DMS 273 treated with DMSO at 0.1 percent for 48 hours (cell line): ENCODE data around the gene GPHN.

Experiments
- DNase-seq: peaks from one replicate; lab custom pipeline; 2025; lab: John Stamatoyannopoulos, UW

The GPHN gene

DNA sequence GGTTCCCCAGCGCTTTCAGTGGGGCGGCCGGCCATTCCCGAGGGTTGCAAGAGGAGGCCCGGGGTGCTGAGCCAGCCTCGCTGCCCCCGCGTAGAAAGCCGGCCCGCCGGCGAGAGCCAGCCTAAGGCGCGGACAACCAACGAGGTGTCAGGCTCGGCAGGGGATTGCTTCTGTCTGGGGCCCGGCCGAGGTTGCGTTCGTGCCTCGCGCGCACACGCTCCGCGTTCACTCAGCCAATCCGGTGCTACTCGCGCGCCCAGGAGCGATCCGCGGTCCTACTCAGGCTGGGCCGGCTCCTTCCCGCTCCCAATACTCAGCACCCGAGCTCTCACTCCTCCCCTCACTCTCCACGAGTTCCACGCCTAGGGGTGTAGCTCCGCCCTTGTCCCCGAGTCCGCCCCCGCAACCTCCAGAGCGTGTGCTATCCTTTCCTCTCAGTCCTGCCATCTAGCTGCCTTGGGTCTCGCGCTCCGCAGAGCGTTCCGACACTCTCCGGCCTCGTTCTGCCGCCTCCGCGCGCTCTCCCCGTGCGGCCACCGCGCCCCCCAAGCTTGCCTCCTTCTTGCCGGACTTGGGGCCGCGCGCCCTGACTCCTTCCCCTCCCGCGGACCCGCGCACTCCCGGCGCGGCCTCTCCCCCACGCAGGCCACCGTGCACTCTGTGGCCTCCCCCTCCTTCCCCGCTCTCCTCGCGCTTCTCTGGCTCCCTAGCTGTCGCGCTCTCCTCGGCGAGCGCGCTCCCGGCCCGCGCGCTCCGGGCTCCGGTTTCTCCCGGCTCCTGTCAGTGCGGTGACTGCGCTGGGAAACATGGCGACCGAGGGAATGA lies at the start of gene GPHN:
Gene GPHN, plus strand, starts transcription at position 426 of the 825 bp plus-strand sequence.
- peak; percentile 96 for DNase-seq

DNA sequence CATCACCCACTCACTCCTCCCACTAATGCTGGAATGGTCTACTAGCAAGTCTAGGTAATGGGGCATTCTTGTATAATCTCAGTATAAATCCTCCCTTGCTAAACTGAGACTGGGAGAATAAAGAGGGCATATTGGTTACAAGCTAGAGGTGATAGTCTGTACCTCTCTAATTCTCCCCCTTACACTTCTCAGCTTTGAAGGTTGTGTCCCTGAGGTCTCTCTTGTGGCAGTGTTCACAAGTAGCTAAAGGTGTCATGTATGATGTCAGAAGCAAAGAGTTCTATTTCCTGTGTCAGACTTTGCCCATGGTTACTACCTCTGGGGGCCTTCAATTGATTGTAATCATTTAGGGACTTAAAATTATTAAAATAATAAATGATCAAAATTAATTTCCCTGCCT lies 48.3 kb upstream of the GPHN start:
- DNase-seq, result no peak

DNA sequence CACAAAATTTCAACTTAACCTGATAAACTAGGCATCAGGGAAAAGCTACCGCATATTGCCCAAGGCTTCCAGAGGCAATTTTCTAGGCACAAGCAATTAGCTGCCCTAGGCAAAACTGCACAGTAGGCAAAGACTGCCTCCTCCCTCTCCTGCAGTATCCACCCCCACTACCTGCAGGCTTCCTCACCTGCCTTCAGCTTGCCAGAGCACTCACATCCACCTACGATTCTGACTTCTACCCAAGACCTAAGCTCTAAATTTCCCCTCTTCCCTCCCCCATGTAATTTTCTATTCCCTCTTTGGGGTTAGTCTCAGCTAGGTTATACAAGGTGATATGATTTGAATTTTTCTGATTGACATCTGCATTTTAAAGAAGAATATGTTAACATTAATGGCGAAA lies 43.7 kb upstream of the GPHN start:
- no peak for DNase-seq

DNA sequence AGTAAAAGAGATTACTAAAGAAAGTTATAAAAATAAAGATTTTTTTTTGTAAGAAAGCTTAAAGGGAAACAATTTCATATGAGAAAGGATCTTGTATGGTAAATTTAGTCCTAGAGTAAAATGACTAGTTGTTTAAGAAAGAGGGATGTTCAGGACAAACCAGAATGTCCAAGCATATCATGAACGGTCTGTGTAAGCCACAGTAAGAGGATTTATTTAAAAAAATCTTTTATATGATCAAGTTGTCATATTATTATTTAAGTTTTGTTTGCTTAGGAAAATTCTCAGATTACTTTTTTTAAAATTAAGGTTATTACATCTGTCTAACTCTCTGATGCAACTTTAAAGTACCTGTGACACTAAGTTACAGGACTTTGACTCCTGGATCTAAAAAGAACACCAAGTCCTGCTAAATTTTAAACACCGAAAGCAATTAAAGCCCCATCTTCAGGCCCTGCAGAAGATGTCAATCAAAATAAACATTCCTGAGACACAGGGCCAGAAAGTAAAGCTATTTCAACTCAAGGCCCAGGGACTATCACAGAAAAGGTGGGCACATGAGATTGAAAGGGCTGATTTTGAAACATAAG lies 39.1 kb upstream of the GPHN start:
- no peak for DNase-seq

DNA sequence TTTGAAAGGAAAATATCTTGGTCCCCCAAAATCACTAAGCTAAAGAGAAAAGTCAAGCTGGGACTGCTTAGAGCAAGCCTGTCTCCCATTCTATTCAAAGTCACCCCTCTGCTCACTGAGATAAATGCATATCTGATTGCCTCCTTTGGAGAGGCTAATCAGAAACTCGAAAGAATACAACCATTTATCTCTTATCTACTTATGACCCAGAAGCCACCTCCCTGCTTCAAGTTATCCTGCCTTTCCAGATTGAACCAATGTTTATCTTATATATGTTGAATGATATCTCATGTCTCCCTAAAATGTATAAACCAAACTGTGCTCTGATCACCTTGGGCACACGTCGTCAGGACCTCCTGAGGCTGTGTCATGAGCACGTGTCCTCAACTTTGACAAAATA lies 36.4 kb upstream of the GPHN start:
- DNase-seq, result no peak

DNA sequence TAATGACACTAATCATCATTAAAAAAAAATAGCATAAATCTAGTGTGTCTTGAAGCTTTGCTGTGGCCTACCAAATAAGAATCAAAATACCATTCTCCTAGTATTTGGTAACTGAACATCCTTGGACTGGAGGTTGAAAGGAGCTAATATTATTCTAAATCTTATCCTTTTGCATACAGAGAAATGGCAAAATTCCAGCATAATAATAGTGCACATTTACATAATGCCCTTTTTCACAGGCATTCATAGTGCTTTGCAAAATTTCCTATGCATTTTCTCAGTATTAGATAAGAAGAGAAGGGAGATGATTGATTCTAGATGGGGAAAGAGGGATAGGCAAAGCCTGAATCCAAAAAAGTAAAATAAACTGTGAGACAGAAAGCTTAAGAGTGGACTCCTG lies 35.7 kb upstream of the GPHN start:
- DNase-seq, result no peak

DNA sequence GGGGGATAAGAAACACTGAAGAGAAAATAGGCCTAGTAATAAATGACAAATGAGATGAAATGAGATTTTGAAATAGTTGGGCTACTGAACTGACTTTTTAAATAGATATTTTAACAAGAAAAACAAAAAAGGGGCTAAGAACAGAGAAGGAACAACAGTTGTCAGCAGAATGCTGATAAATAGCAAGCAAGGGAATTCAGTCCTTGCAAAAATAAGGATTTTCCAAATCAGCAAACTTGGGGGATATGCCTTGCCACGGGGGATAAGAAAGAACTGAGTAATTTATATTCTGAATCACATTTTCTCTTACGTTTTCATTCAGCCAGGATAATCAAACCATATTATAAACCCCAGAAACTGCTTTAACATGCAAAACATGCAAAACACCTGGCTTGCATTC lies 34.7 kb upstream of the GPHN start:
- DNase-seq, result no peak

DNA sequence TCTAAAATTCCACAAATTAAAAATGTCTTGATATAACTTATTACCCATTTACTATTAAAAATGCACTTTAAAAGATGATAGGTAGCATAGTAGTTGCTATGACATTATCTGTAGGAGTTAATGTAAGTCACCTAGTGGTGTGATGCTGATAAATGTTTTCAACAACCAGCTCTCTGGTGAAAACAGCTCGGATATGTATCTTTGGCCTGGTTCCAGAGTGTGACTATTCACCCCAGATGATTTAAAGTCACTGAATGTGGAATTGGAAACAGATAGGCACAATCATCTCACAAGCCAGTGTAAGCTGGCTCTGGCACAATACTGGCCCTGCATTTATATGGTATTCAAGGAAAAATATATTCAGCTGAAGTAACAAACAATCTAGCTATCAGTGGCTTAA lies 31.0 kb upstream of the GPHN start:
- DNase-seq, result peak; percentile 5

DNA sequence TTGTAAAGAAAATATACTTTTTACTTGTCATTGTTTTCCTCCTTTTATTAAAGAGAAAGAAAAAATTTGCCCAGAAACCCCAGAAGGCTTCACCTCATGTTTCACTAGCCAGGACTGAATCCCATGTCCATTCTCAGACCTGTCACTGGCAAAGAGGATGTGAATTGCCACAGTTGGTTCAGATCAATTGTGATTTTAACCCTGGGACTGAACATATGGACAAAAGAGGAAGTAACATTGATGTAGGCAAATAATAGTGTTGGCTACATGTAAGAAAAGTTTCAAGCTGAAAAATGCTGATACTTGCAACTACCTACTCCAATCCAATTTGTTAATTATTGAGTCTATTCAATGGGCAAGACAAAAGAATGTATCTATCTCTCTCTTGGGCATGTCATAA lies 30.4 kb upstream of the GPHN start:
- no peak for DNase-seq

DNA sequence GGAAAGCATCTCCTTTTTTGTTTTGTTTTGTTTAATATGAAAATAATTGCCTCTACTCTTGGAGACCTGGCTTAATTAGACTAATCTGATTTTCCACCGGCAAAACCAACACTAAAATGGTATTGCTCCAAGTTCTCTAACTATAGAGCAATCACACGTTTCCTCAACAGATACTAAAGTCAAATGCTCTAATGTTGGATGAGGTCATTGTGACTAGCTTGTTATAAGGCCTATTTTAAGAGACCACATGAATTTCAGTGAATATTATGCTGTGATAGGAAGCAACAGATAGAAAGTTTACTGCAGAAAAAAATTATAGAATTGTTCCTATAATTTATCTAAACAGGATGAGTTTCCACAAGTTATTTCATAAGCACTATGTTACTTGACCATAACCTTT lies 25.1 kb upstream of the GPHN start:
- DNase-seq, result no peak

DNA sequence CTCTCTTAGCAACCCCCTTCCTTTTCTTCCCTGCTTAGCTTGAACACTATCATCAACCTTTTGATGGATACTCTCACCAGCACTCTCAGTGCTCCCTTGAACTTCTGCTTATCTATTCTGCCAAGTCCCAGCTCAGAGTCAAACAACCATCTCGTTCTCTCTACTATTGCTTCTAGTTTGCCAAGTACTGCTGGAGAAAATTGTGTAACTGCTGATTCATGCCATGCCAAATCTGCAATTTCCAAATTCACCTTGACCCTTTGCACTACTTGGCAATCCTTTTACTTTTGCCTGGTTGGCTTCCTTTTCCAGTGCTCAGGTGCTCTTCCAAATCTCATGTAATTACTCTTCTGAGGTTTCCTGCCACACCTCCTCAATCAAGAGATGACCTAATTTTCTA lies 24.6 kb upstream of the GPHN start:
- DNase-seq, result no peak

DNA sequence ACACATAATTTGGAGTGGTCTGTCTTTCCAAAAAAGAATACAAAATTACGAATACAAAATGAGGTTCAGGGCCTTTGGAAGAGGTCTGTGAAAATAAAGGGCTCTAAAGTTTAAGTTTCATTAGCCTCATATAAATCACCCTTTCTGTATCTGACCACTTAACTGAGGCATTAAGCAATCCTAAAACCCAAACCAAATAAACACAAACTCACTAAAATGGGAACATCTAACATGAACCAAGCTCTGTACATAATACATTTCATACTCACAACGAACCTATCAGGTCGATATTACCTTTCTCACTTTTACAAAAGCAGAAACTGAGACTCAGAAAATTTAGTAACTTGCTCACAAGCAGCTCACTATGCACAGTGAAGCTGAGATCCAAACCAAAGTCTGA lies 22.9 kb upstream of the GPHN start:
- DNase-seq, result no peak

DNA sequence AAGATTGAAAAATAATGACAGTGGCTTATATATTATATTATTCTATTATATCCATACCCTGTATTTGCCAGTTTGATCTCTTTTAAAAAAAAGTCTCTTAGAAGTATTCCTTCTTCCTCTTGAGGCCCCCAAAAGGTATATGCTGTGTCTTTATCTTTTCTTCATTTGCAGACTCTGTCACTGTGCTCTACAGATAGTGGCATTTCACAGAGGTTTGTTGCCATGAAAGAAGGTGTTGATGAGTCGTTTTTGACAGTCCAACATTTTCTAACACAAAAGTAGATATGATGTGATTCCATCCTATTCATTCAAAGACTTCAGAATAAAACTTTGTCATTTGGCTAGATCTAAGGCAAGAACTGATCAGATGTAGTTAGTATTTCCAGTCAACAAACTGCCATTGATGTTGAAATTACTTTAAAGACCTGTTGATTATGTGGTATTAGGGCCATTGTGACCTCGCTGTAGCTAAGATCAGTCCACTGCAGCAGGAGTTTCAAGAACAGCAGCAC lies 22.0 kb upstream of the GPHN start, which contains the start of gene CCDC196:
Gene CCDC196, plus strand, starts transcription at position 462 of the 512 bp plus-strand sequence. CDS start 132 bp downstream, outside the sequence.
- DNase-seq, result no peak

DNA sequence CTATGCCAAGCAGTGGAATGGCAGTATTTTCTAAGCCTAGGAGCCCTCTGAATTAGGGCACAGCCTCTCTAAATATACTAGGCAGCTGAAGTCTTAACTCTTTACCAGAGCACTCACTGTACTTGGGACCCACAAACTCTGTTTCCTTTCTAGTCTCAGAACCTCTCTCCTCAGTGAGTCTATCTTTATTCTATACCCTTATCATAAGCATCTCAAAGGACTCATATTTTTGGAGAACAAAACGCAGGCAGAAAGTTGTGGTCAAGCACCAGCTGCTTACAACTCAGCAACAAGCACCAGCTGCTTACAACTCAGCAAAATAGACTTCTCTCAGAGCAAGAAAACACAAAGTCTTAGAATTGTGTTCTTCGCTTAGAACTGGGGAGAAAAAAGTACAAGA lies 20.8 kb upstream of the GPHN start:
- no peak for DNase-seq

DNA sequence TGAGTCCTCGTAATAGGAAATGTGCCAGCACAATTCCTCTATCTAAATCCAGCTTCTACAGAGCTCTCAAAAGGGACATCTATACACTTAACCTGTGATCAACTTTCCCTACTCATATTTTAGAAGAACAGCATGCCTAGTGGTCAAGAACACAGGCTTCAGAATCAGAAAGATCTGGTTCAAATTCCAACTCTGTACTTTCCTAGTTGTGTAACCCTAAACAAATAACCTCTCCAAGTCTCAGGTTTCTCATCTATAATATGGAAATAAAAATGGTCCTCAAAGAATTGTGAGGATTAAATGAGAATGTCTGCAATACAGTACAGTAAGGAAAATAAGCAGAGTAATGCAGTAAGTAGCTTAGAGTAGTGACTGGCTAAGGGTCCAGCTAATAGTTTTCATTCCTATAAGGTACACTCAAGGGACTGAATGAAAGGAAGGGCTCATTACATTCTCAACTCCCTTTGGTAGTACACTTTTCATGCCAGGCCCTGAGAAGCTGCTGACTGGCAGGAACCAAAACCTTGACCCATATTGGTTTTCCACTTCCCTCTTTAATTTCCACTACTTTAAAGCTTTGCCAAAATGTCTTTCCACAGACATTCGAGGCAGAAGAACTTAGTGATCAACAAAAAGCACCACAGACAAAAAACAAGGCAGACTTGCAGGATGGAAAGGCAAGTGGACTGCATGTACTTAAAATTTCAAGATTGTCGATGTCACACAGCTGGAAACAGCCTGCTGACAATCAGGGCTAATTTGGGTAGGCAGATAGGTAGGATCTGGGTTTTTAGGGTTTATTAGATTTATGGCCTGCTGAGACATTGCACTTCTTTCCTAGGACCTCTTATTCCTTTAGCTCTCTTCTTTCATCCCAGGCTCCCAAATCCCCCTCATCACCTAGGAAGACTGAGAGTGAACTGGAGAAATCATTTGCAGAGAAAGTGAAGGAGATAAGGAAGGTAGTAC lies 17.5 kb upstream of the GPHN start:
- DNase-seq, result no peak

DNA sequence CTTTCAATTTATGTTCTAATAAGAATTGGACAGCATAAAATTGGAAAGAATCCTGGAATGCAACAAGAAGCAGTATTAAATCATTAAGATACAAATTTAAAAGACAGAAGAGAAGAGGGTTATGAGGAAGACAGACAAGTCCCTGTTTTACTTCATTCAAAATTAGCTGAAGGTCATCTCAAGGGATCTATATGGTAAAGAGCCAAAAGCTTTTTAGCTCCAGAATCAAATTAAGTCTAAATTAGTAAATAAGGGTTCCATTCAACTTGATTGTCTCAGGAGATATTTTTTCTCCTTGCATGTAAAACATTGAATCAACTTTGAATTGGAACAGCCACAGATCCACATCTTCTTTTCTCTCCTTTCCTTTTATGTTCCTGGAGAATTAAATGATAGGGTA lies 14.2 kb upstream of the GPHN start:
- no peak for DNase-seq

DNA sequence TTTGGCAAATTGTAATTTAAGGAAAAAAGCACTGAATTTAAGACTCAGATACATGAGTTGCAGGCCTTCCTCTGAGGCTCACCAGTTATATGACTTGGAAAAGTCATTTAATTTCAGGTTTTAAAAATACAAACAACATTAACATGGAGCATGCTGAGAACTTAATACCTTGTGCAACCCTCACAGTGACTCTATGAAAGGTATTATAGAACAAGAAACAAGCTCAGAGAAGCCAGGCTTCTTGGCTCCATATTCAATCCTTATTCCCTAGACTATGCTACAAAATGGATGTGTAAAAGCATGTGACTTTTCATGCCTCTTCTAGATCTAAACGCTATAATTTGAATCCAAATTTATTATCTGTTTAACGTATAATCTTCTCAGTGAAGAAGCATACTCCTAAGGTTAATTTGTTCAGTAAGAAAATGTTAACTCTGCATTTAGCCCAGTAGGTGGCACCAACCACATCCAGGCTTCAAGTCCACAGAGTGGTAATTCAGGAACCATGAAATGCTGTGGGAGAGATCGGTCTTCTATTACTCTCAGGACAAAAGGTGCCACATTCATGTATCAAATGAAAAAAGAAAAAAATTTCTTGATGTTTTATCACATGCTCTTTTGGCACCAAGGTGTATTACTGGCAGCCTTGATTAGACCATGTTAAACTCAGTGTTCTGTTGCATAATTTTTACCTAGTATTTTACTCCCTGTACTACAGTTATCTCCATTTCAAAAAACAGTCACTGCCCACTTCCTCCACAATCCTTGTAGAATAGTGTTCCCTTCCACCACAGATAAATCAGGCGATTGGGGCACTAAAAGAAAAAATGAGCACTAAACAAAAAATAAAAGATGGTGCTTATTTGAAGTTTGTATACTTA lies 12.5 kb upstream of the GPHN start:
- DNase-seq, result peak; percentile 38

DNA sequence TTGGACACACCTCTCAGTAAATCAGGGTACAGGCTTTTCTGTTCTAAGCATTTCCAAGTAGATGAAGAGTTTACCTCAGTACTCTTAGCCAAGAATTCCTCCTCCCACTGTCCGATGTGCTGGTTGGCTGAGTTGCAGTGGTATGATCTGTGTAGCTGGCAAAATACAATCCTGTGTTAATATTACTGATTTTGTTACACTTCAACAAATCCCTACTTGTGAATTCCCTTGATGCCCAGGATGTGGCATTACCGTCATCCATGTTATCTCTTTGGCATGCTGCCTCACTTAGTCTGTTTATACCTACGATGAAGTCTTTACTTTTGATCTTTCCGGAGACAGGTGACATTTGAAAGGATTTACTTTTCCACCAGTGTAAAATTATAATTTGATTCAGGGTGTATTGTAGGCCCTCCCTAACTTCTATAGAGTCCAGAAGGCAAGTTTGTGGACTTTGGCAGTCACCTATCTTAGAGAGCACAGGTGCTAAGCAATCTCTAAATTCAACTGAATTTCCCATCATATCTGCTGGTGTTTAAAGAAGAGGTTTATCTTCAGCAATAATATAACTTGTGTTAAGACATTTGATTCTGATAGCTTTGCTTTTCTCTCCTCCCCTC lies 11.6 kb upstream of the GPHN start:
- no peak for DNase-seq

DNA sequence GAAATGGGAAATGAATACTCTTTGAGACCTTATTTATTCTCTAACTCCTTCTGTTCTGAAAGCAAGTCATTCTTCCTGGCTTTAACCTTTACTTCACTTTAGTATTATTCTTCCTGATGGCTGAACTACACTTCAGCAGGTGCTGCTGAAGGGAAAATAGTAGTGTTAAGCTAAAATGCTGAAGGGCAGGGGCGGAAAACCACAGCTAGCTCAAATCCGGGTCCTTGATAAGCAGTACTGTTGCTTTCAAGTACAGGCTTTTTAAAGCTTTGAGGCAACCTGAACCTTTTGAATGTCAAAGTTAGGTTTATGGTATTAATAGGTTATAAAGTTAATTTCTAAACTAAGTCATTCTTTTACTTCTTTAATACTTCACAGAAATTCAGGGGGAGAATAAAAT lies 11.0 kb upstream of the GPHN start:
- no peak for DNase-seq

DNA sequence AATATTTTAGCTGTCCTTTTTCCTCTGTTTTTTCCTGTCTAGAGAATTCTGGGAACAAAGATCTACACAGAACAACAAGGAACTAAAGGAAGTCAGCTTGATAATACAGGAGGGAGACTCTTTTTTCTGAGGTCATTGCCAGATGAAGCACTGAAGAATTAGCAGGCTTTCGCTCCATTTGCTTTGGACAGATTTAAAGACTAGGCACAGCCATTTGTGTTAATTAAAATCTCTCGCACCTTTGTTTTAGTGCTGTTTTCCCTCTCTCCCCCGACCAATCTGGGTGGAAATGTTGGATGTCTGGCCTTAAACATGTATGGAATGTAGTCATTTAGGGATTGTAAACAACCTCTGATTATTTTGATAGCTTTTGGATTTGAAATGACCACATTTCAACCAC lies 9.6 kb upstream of the GPHN start:
- no peak for DNase-seq

DNA sequence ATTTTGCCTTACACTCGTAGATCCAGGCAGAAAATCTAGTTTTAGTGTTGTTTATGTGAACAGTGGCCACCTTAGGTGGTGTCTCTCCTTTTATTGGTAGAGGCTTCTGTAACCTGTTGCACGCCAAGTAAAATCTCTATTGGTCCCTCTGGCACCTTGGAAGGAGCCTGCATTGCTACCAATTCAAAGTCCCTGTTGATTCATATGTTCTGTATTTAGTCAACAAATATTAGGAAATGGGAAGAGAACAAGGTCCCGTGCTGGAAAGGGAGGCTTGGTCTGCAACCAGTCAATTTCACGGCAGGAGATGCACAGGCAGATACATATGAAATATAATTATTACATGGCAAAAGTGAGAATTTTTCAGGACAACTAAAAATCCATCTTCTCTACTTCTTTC lies 6.4 kb upstream of the GPHN start:
- DNase-seq, result no peak
